ENCODE measurements around the gene LRRC8A.

GRCh38 chr9:128860937-128861336 is 21.0 kb upstream of the LRRC8A start:
- TF ChIP-seq, protein P1, sequence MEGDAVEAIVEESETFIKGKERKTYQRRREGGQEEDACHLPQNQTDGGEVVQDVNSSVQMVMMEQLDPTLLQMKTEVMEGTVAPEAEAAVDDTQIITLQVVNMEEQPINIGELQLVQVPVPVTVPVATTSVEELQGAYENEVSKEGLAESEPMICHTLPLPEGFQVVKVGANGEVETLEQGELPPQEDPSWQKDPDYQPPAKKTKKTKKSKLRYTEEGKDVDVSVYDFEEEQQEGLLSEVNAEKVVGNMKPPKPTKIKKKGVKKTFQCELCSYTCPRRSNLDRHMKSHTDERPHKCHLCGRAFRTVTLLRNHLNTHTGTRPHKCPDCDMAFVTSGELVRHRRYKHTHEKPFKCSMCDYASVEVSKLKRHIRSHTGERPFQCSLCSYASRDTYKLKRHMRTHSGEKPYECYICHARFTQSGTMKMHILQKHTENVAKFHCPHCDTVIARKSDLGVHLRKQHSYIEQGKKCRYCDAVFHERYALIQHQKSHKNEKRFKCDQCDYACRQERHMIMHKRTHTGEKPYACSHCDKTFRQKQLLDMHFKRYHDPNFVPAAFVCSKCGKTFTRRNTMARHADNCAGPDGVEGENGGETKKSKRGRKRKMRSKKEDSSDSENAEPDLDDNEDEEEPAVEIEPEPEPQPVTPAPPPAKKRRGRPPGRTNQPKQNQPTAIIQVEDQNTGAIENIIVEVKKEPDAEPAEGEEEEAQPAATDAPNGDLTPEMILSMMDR (IDR thresholded peaks at IDR 0.05): no peak
- TF ChIP-seq EP300 (IDR thresholded peaks at IDR 0.05) (no peak), POLR2A (IDR thresholded peaks at IDR 0.05) (no peak)
